WERI-Rb-1 (cell line): Measurements from ENCODE around the gene REC8.

Experiments used
- DNase-seq: peaks from one replicate; pipeline ENCODE4 v3.0.0-alpha.2; 2020
- H3K27ac ChIP-seq: fragments of 250-450 bp; sonication (Bioruptor Pico); 2 replicates; pipeline ENCODE4 v1.5.1; 2020; ENCODE audit warnings: mild to moderate bottlenecking, moderate library complexity
- H3K27me3 ChIP-seq: fragments of 250-450 bp; sonication (Bioruptor Pico); 2 replicates; pipeline ENCODE4 v1.5.1; 2021; ENCODE audit warnings: mild to moderate bottlenecking, low read depth, moderate library complexity; ENCODE audit not compliant: insufficient read depth, severe bottlenecking
- H3K36me3 ChIP-seq: fragments of 250-450 bp; sonication (Bioruptor Pico); 2 replicates; pipeline ENCODE4 v1.5.1; 2020; ENCODE audit warnings: mild to moderate bottlenecking, moderate library complexity
- H3K4me3 ChIP-seq: 2 replicates; pipeline ENCODE4 v1.5.1; 2011; ENCODE audit warnings: low read depth, mild to moderate bottlenecking, control low read depth, low read length
- H3K9me3 ChIP-seq: fragments of 250-450 bp; sonication (Bioruptor Pico); 2 replicates; pipeline ENCODE4 v1.5.1; 2021; ENCODE audit warnings: mild to moderate bottlenecking, moderate library complexity; ENCODE audit not compliant: severe bottlenecking
- TF ChIP-seq, protein P1 (sequence below): IDR thresholded peaks from 2 replicates; pipeline ENCODE4 v1.5.1; 2011; ENCODE audit warnings: low read depth, mild to moderate bottlenecking, control low read depth, inconsistent platforms, low read length

REC8 gene

DNA sequence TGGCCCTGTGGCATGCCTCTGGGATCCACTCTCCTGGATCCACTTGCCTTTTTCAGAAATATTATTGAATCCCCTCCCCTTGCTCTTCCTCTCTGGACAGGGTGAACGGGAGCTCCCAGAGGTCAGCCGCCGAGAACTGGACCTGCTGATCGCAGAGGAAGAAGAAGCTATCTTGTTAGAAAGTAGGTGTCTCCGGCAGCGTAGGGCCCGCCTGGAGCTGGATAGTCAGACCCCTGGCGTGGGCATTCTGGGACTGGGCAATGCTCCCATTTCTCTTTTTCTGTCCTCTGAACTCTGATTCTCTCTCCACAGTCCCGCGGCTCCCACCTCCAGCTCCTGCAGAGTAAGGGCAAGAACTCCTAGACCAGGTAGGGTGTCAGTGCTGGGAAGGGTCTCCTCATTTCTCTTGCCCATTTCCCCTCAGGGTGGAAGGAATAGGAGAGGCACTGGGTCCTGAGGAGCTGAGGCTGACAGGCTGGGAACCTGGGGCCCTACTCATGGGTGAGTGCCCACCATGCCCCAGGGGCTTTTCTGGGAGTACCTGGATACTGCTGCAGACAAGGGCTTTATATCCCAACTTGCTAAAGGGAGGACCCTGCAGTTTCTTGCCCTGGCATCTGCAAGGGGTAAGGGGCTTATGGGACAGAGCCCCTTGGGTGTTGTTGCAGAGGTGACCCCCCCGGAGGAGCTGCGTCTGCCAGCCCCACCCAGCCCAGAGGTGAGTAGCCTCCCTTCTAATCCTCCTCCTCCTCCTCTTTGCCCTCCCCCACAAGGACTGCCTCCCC lies 5.4 kb downstream of the REC8 start:
- no peak overlapping the region for H3K27ac ChIP-seq
- no peak for DNase-seq
- TF ChIP-seq, protein P1, sequence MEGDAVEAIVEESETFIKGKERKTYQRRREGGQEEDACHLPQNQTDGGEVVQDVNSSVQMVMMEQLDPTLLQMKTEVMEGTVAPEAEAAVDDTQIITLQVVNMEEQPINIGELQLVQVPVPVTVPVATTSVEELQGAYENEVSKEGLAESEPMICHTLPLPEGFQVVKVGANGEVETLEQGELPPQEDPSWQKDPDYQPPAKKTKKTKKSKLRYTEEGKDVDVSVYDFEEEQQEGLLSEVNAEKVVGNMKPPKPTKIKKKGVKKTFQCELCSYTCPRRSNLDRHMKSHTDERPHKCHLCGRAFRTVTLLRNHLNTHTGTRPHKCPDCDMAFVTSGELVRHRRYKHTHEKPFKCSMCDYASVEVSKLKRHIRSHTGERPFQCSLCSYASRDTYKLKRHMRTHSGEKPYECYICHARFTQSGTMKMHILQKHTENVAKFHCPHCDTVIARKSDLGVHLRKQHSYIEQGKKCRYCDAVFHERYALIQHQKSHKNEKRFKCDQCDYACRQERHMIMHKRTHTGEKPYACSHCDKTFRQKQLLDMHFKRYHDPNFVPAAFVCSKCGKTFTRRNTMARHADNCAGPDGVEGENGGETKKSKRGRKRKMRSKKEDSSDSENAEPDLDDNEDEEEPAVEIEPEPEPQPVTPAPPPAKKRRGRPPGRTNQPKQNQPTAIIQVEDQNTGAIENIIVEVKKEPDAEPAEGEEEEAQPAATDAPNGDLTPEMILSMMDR, result no peak
- H3K36me3 ChIP-seq, result peaks cover 94% of the 10 kb centered on the region
- H3K4me3 ChIP-seq, result no peak overlapping the region
- H3K9me3 ChIP-seq, result no peaks in the 10 kb centered on the region
- H3K27me3 ChIP-seq, result no peaks in the 10 kb centered on the region

DNA sequence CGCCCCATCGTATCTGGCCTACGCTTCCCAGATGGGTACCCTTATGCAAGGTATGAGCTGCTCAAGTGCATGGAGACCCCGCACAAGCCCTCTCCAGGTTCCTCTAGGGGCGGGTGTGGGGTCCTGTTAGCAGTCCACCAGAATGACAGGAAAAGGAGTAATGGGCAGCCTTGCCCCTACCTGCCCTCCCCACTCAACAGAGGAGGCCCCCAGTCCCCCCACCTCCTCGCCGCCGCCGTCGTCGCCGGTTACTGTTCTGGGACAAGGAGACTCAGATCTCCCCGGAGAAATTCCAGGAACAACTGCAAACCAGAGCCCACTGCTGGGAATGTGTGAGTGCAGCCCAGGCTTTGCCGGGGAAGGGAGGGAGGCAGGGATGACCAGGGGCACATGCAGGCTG lies 6.0 kb downstream of the REC8 start:
- no peak for DNase-seq
- Histone ChIP-seq H3K27me3 (no peaks in the 10 kb centered on the region), H3K4me3 (no peak overlapping the region), H3K9me3 (no peaks in the 10 kb centered on the region), H3K36me3 (peaks cover 94% of the 10 kb centered on the region), H3K27ac (no peak overlapping the region)
- TF ChIP-seq, protein P1, result no peak

DNA sequence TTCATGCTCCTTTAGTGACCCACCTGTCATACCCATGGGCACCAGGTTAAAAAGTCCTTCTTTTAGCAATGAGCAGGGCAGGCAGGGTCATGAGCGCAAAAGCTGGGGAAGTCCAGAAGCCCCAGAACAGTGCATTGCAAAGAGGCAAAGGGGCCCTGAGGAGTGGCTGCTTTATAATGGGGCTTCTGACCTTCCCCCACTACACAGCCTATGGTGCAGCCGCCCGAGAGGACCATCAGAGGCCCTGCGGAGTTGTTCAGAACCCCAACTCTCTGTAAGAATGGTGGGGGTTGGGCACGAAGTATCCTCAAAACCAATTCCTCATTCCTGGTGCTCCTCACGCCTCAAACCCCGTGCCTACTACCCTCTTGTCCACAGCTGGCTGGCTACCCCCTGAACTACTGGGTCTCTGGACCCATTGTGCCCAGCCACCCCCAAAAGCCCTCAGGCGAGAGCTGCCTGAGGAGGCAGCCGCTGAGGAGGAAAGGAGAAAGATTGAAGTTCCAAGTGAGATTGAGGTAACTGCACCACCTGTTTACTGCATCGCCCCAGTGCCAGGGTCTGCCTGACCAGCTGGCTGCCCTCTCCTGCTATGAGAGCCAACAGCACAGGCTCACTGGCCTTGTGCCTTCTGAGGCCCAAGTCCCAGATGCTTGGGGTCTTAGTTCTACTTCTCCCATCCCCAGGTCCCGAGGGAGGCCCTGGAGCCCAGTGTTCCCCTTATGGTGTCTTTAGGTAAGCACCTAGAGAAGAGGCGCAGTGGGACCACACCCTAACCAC lies 6.7 kb downstream of the REC8 start:
- H3K36me3 ChIP-seq, result peaks cover 94% of the 10 kb centered on the region

DNA sequence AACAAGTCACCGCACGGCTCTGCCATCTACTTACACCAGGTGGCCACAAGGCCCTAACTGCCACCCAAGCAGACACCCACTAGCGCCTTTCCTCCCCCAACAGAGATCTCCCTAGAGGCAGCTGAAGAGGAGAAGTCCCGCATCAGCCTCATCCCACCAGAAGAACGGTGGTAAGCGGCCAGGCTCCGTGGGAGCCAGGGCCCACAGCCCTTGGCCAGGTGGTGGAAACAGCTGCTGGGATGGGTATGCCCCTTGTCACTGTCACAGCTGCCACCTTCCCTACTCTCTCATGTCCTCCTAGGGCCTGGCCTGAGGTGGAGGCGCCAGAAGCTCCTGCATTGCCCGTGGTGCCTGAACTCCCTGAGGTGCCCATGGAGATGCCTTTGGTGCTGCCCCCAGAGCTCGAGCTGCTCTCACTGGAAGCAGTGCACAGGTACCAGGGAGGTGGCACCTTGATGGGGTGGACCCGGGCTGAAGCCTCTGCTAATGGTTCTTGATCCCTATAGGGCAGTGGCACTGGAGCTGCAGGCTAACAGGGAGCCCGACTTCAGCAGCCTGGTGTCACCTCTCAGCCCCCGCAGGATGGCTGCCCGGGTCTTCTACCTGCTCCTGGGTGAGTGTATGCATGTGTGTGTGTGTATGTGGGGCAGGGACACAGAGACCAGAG lies 7.5 kb downstream of the REC8 start:
- no peak for DNase-seq
- H3K27ac ChIP-seq, result peak overlapping the region; percentile 51
- peaks cover 92% of the 10 kb centered on the region for H3K36me3 ChIP-seq
- H3K4me3 ChIP-seq, result no peak overlapping the region
- TF ChIP-seq, protein P1, result no peak
- no peaks in the 10 kb centered on the region for H3K27me3 ChIP-seq
- no peaks in the 10 kb centered on the region for H3K9me3 ChIP-seq

More for the DNA sequence above, 6.7 kb downstream of the REC8 start:
- no peak for DNase-seq
- H3K4me3 ChIP-seq, result no peak overlapping the region
- TF ChIP-seq, protein P1, result no peak
- no peaks in the 10 kb centered on the region for H3K27me3 ChIP-seq
- H3K27ac ChIP-seq, result peak overlapping the region; percentile 51; the same call in 1 of the 2 replicates
- no peaks in the 10 kb centered on the region for H3K9me3 ChIP-seq

DNA sequence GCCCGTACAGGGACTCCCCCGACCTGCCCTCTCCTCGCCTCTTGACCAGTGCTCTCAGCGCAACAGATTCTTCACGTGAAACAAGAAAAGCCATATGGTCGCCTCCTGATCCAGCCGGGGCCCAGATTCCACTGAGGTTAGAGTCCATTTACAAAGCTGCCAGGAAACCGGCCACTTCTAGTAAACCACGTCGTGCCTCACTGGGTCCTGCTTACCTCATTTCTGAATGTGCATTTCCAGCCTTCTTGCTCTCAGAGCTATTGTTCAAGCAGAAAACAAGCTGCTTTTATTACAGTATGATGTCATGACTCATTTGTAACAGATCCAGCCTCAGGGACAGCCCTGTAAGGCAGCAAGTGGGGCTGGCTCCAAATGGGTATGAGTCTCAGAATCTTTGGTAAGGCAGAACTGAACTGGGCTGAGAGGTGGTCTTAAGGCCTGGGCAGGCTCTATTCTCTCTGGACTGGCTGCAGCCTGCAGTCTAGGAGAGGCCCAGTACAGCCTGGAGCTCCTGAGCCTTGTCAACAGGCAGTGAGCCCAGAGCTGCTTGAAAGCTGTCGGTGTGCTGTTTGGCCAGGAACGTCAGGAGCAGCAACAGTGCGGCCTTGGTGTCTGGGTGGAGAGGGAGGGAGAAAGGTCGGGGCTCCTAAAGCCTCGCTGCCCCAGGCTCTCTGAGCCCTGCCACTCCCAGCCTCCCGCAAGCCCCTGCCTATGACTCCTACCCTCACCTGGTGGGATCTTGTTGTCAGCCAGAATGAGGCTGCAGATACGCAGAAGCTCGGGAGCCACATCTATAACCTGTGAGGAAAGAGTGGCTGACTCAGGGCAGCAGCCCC lies 8.3 kb downstream of the REC8 start:
- peak overlapping the region; percentile 51 for H3K27ac ChIP-seq
- no peaks in the 10 kb centered on the region for H3K27me3 ChIP-seq
- H3K9me3 ChIP-seq, result no peaks in the 10 kb centered on the region
- no peak for DNase-seq
- peaks cover 92% of the 10 kb centered on the region for H3K36me3 ChIP-seq
- TF ChIP-seq, protein P1, result no peak
- H3K4me3 ChIP-seq, result no peak overlapping the region
